ENCODE data around the gene TMEM151B. TPM values are rescaled to one million over a fixed set of nuclear protein-coding genes. Genes with fewer than 3 reads are reported as not detected.

Gene TMEM151B
- polyA plus RNA-seq, 1 of the 3 experiments (the other 2 are of a cell fraction): 0.05 TPM

DNA sequence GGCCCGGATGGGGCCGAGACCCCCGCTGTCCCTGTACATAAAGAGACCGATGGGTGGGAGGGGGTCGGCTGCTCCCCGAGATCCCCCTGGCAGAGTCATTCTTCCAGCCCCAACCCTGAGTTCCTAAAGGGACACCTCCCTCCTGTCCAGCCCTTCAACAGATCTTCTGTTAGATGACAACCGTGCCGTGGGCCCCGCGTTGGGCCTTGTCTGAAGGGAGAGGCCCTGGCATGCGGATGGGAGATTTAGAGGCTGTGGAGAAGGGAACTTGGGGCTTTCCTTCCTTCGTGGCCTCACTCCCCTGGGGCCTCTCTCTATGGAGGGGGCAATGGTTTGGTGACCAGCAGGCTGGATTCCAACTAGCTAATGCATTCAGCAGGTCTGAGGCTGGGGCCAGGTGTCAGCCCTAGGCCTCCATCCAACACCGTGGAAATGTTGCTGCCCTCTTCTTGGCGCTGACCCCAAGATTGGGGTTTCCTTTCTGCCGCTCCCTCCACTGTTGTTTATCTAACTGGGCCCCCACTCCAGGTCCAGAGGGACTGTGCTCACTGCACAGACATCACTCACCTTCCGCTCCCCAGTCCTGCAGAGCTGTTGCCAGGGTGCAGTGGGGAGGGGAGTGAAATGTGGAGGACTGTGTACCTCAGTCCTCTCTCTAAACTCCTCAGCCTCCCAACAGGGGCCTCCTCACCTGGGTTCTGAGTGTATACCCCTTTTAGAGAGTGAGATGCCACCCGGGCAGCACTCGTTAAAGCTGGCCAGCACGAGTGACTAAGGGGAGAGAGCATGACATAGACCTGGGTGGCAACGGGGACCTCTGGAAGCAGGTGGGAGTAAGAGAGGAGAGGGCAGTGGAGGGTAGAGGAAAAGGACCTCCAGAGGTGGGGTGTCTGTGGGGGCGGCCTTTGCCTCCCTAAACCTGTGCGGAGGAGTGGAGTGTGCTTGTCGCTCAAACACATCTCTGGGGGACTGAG is 6.7 kb downstream of the TMEM151B start:
- H2AFZ ChIP-seq (ENCODE audit: low read depth): no peak overlapping the region
- H3K4me3 ChIP-seq (ENCODE audit: low read depth in 2 of 2, low read length in 1 of 2): no peak overlapping the region
- DNase-seq: no peak
- no peaks in the 10 kb centered on the region for H3K9me2 ChIP-seq
- no peak overlapping the region for H3K4me2 ChIP-seq
- no peaks in the 10 kb centered on the region for H3F3A ChIP-seq (replicated peaks; ENCODE audit: insufficient read depth)
- no peak for TF ChIP-seq GABPA (IDR thresholded peaks at IDR 0.05; ENCODE audit: low read depth)
- TF ChIP-seq TCF12 (IDR thresholded peaks at IDR 0.05): no peak
- no peak for TF ChIP-seq FOXM1 (IDR thresholded peaks at IDR 0.05; ENCODE audit: low read depth)
- TF ChIP-seq EP300 (IDR thresholded peaks at IDR 0.05; ENCODE audit: borderline replicate concordance in 1 of 2, low read depth in 1 of 2, low read length in 1 of 2): no peak
- TF ChIP-seq ELF1 (IDR thresholded peaks at IDR 0.05): no peak
- no peak for TF ChIP-seq SMC3 (IDR thresholded peaks at IDR 0.05; ENCODE audit: low read depth, low read length)
- TF ChIP-seq GATA2 (CRISPR knock-in tag; IDR thresholded peaks at IDR 0.05): no peak
- 0 out of 2 replicates have a peak, but pooled peaks cover 8% of the 10 kb centered on the region for H3K27me3 ChIP-seq (ENCODE audit: insufficient read depth)
- H3K27ac ChIP-seq (ENCODE audit: low read depth in 2 of 2, low read length in 1 of 2): no peak overlapping the region
- H3K36me3 ChIP-seq (replicated peaks in 1 of 2; ENCODE audit: control insufficient read depth in 1 of 2, insufficient read depth in 2 of 2, low read length in 1 of 2): no peaks in the 10 kb centered on the region
- POLR2A ChIA-PET: no interaction called here
- CTCF ChIA-PET: interaction anchor here (0.7 to 2.0 kb wide), 7 partner anchors 9 to 177 kb away, joined by 3 to 11 read pairs (median 3); partner anchors contain the start of gene AARS2
- WGBS (ENCODE audit: low lambda C conversion rate): 68% methylated on average over 21 of the region's 23 CpGs
- H3K9ac ChIP-seq: no peak overlapping the region
- H3K79me2 ChIP-seq (ENCODE audit: insufficient read depth): no peaks in the 10 kb centered on the region
- H3K4me1 ChIP-seq (ENCODE audit: control insufficient read depth in 1 of 2, insufficient read depth in 2 of 2, low read depth in 1 of 2, low read length in 1 of 2): peaks cover 0 to 3% of the 10 kb centered on the region in 2 experiments; a peak in 1 of 4 replicates
- H3K9me3 ChIP-seq: no peaks in the 10 kb centered on the region
- H4K20me1 ChIP-seq (ENCODE audit: insufficient read depth): no peaks in the 10 kb centered on the region

DNA sequence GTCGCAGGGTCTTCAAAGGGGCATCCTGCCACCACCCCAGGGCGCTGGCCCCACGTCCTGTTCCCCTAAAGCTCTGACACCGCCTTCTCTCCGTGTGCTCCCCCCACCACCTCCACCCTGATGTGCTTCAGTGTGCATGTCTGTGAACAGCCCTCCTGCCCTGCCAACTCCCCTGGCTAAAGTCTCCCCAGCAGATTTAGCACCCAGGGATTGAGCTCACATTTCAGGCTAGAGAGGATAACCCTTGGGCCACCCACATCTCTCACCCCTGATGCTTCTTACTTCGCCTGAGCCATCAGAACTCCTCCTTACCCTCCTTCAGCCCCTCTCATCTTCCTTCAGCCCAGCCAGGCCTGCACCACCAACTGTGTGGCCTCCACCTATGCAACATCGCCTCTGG is 7.5 kb downstream of the TMEM151B start:
- POLR2A ChIA-PET: no interaction called here
- Histone ChIP-seq H3K9ac (no peak overlapping the region), H3F3A (replicated peaks; ENCODE audit: insufficient read depth) (no peaks in the 10 kb centered on the region), H2AFZ (ENCODE audit: low read depth) (no peak overlapping the region), H3K9me2 (no peaks in the 10 kb centered on the region), H3K79me2 (ENCODE audit: insufficient read depth) (no peaks in the 10 kb centered on the region), H3K36me3 (replicated peaks in 1 of 2; ENCODE audit: control insufficient read depth in 1 of 2, insufficient read depth in 2 of 2, low read length in 1 of 2) (no peaks in the 10 kb centered on the region), H3K27ac (ENCODE audit: low read depth in 2 of 2, low read length in 1 of 2) (no peak overlapping the region), H3K4me3 (ENCODE audit: low read depth in 2 of 2, low read length in 1 of 2) (no peak overlapping the region), H3K4me2 (no peak overlapping the region), H3K9me3 (no peaks in the 10 kb centered on the region), H4K20me1 (ENCODE audit: insufficient read depth) (no peaks in the 10 kb centered on the region), H3K27me3 (ENCODE audit: insufficient read depth) (no peaks in the 10 kb centered on the region), H3K4me1 (ENCODE audit: control insufficient read depth in 1 of 2, insufficient read depth in 2 of 2, low read depth in 1 of 2, low read length in 1 of 2) (no peaks in the 10 kb centered on the region; a peak in 1 of 4 replicates)
- DNase-seq: no peak
- 61% methylated on average over 7 of the region's 7 CpGs for WGBS (ENCODE audit: low lambda C conversion rate)
- CTCF ChIA-PET: interaction anchor here (0.7 to 2.0 kb wide), 7 partner anchors 10 to 178 kb away, joined by 3 to 11 read pairs (median 4); partner anchors contain the start of gene AARS2
- no peak for TF ChIP-seq NRF1 (IDR thresholded peaks at IDR 0.05; ENCODE audit: low read depth, low read length)
- no peak for TF ChIP-seq RCOR1 (IDR thresholded peaks at IDR 0.05; ENCODE audit: low read length)
- TF ChIP-seq, protein P1, sequence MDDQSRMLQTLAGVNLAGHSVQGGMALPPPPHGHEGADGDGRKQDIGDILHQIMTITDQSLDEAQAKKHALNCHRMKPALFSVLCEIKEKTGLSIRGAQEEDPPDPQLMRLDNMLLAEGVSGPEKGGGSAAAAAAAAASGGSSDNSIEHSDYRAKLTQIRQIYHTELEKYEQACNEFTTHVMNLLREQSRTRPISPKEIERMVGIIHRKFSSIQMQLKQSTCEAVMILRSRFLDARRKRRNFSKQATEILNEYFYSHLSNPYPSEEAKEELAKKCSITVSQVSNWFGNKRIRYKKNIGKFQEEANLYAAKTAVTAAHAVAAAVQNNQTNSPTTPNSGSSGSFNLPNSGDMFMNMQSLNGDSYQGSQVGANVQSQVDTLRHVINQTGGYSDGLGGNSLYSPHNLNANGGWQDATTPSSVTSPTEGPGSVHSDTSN (IDR thresholded peaks at IDR 0.05): no peak
- no peak for TF ChIP-seq RXRA (IDR thresholded peaks at IDR 0.05; ENCODE audit: borderline replicate concordance, low read depth)
- TF ChIP-seq, protein P2, sequence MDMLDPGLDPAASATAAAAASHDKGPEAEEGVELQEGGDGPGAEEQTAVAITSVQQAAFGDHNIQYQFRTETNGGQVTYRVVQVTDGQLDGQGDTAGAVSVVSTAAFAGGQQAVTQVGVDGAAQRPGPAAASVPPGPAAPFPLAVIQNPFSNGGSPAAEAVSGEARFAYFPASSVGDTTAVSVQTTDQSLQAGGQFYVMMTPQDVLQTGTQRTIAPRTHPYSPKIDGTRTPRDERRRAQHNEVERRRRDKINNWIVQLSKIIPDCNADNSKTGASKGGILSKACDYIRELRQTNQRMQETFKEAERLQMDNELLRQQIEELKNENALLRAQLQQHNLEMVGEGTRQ (IDR thresholded peaks at IDR 0.05; ENCODE audit: borderline replicate concordance, low read depth, low read length): no peak
- TF ChIP-seq, protein P3, sequence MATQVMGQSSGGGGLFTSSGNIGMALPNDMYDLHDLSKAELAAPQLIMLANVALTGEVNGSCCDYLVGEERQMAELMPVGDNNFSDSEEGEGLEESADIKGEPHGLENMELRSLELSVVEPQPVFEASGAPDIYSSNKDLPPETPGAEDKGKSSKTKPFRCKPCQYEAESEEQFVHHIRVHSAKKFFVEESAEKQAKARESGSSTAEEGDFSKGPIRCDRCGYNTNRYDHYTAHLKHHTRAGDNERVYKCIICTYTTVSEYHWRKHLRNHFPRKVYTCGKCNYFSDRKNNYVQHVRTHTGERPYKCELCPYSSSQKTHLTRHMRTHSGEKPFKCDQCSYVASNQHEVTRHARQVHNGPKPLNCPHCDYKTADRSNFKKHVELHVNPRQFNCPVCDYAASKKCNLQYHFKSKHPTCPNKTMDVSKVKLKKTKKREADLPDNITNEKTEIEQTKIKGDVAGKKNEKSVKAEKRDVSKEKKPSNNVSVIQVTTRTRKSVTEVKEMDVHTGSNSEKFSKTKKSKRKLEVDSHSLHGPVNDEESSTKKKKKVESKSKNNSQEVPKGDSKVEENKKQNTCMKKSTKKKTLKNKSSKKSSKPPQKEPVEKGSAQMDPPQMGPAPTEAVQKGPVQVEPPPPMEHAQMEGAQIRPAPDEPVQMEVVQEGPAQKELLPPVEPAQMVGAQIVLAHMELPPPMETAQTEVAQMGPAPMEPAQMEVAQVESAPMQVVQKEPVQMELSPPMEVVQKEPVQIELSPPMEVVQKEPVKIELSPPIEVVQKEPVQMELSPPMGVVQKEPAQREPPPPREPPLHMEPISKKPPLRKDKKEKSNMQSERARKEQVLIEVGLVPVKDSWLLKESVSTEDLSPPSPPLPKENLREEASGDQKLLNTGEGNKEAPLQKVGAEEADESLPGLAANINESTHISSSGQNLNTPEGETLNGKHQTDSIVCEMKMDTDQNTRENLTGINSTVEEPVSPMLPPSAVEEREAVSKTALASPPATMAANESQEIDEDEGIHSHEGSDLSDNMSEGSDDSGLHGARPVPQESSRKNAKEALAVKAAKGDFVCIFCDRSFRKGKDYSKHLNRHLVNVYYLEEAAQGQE (IDR thresholded peaks at IDR 0.05; ENCODE audit: low read depth, low read length): no peak
- no peak for TF ChIP-seq YY1 (IDR thresholded peaks at IDR 0.05; ENCODE audit: low read depth)
- no peak for TF ChIP-seq FOSL2 (IDR thresholded peaks at IDR 0.05; ENCODE audit: borderline replicate concordance, low read depth)
- no peak for TF ChIP-seq SIN3A (IDR thresholded peaks at IDR 0.05; ENCODE audit: borderline replicate concordance, low read depth, low read length)
- no peak for TF ChIP-seq FOXM1 (IDR thresholded peaks at IDR 0.05; ENCODE audit: low read depth)
- TF ChIP-seq CHD2 (IDR thresholded peaks at IDR 0.05; ENCODE audit: low read length, partially characterized antibody): no peak
- no peak for TF ChIP-seq ZBTB33 (IDR thresholded peaks at IDR 0.05; ENCODE audit: borderline replicate concordance, low read depth)
- no peak for TF ChIP-seq TEAD4 (IDR thresholded peaks at IDR 0.05; ENCODE audit: borderline replicate concordance, insufficient read depth)
- TF ChIP-seq RFX5 (IDR thresholded peaks at IDR 0.05; ENCODE audit: low read length): no peak
